GM21717 (cell line): ENCODE results near the gene ARHGAP25.
"Not testable (repeated sequence)": the region's sequence is repeated elsewhere in the genome, so short reads cannot be mapped to it uniquely, and the experiment has no call there.

Source experiments
- ATAC-seq: cut with Tn5 transposase; IDR thresholded peaks from one replicate; pipeline ENCODE4 v1.9.1; 2021; ENCODE audit warnings: mild to moderate bottlenecking, moderate library complexity; ENCODE audit not compliant: unreplicated experiment

The ARHGAP25 gene

GRCh38 chr2:68790600-68790999 lies 56.0 kb downstream of the ARHGAP25 start:
- ATAC-seq, result no peak

- ATAC-seq, result no peak
These were observed 57.3 kb downstream of the ARHGAP25 start for GRCh38 chr2:68791914-68792313.

- ATAC-seq, result no peak
These were observed 58.1 kb downstream of the ARHGAP25 start for GRCh38 chr2:68792751-68793150.

GRCh38 chr2:68796295-68796905 lies 61.8 kb downstream of the ARHGAP25 start:
- no peak for ATAC-seq

- no peak for ATAC-seq
These were observed 64.0 kb downstream of the ARHGAP25 start for GRCh38 chr2:68798569-68798968.

- ATAC-seq, result no peak
These were observed 64.8 kb downstream of the ARHGAP25 start for GRCh38 chr2:68799140-68800026.

- ATAC-seq, result no peak
These were observed 65.4 kb downstream of the ARHGAP25 start for GRCh38 chr2:68800027-68800401.

GRCh38 chr2:68800517-68800916 lies 65.9 kb downstream of the ARHGAP25 start:
- ATAC-seq, result no peak

GRCh38 chr2:68802161-68802560 lies 67.5 kb downstream of the ARHGAP25 start:
- not testable (repeated sequence) for ATAC-seq

- ATAC-seq, result no peak
These were observed 70.4 kb downstream of the ARHGAP25 start for GRCh38 chr2:68805025-68805424.

GRCh38 chr2:68806511-68807109 lies 72.0 kb downstream of the ARHGAP25 start:
- no peak for ATAC-seq

GRCh38 chr2:68807821-68808266 lies 73.2 kb downstream of the ARHGAP25 start:
- ATAC-seq, result no peak

- ATAC-seq, result no peak
These were observed 75.0 kb downstream of the ARHGAP25 start for GRCh38 chr2:68809324-68810240.

- no peak for ATAC-seq
These were observed 76.8 kb downstream of the ARHGAP25 start for GRCh38 chr2:68811364-68811763.

GRCh38 chr2:68812251-68812650 lies 77.6 kb downstream of the ARHGAP25 start:
- ATAC-seq, result no peak

- ATAC-seq, result no peak
These were observed 79.0 kb downstream of the ARHGAP25 start for GRCh38 chr2:68813596-68813995.

GRCh38 chr2:68817306-68817705 lies 82.7 kb downstream of the ARHGAP25 start:
- ATAC-seq, result no peak

GRCh38 chr2:68819556-68819955 lies 84.9 kb downstream of the ARHGAP25 start:
- no peak for ATAC-seq

GRCh38 chr2:68822207-68822872 lies 87.7 kb downstream of the ARHGAP25 start:
- no peak for ATAC-seq

GRCh38 chr2:68824831-68825230 lies 90.2 kb downstream of the ARHGAP25 start:
- no peak for ATAC-seq
